ENCODE results near the gene OTX1.

Gene OTX1

GRCh38 chr2:63049970-63050333 lies 678 bp upstream of the OTX1 start:
- peaks cover 14% of the 10 kb centered on the region for H3K36me3 ChIP-seq (ENCODE audit: insufficient read depth, low read length)
- peaks cover 25% of the 10 kb centered on the region for H3K27me3 ChIP-seq (ENCODE audit: insufficient read depth, low read length)
- H3K4me1 ChIP-seq (ENCODE audit: insufficient read depth, low read length): peaks cover 44% of the 10 kb centered on the region
- H3K4me3 ChIP-seq (ENCODE audit: low read length): peak overlapping the region; percentile 59
- H2AFZ ChIP-seq (ENCODE audit: low read depth, low read length): peak overlapping the region; percentile 55
- peaks cover 12% of the 10 kb centered on the region for H3K9me3 ChIP-seq (ENCODE audit: low read length)

DNA sequence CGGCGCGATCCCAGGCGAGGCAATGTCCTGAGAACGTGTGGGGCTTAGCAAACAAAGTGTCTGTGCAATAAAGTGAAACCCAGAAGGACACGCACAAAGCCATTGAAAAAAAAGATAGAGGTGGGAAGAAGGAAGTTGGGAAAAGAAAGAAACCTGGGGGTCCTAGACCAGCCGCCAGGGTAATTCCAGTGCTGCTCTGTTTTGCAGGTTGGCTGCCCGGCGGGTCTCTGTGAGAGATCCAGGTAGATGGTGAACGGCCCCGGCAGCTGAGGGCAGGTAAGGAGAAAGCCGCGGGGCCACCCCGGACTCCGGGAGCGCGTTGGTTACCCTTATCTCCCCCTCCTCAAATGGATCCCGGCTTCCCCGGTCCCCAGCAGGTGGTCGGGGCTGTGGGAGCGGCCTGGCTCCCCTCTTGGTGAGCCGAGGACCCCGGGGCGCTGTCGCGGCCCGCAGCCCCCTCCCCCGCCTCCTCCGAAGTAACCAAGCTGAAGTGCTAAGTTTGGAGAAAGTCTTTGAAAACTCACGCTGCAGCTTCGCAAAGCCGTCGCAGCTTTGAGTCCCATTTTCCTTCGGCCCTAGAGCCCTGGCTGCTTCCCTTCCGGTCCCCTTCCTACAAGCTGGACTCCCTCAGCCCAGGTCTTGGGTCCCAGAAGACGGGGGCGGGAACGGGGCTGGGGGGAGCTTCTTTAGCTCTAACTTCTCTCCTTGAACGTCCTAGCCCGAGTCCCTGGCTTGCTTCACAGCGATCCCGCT lies 588 bp downstream of the OTX1 start:
- H3K4me3 ChIP-seq (ENCODE audit: low read length): peak overlapping the region; percentile 69
- peaks cover 17% of the 10 kb centered on the region for H3K36me3 ChIP-seq (ENCODE audit: insufficient read depth, low read length)
- H3K4me1 ChIP-seq (ENCODE audit: insufficient read depth, low read length): peaks cover 33% of the 10 kb centered on the region
- peak overlapping the region; percentile 58 for H2AFZ ChIP-seq (ENCODE audit: low read depth, low read length)
- H3K9me3 ChIP-seq (ENCODE audit: low read length): peaks cover 23% of the 10 kb centered on the region
- peaks cover 28% of the 10 kb centered on the region for H3K27me3 ChIP-seq (ENCODE audit: insufficient read depth, low read length)

DNA sequence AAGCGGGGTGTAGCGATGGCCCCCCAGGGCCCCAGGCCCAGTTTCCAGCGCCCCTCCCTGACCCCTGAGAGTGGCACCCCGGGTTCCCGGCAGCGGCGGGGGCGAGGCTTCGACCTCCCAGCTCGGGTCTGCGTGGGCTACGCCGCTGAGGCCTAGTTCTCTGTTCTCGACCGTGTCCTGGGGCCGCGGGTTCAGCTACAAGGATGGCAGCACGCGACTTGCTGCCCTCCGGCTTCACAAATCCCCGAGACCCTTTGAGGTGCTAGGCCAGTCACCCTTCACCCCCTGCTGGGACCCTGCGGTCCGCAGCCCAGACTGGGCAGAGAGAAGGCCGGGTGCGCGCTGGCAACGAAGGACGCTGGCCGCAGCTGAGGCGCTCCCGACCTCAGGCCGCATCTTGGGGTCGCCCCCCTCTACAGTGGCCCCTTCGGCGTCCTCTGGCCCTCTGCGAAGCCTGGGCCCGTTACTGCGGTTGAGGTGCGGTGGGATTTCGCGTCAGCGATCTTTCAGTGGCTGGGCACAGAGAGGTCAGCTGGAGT lies 1.2 kb downstream of the OTX1 start:
- peak overlapping the region; percentile 3 for H3K4me3 ChIP-seq (ENCODE audit: low read length)

GRCh38 chr2:63052411-63053080 lies 1.9 kb downstream of the OTX1 start:
- peaks cover 29% of the 10 kb centered on the region for H3K9me3 ChIP-seq (ENCODE audit: low read length)
- no peak overlapping the region for H3K4me3 ChIP-seq (ENCODE audit: low read length)
- H3K4me1 ChIP-seq (ENCODE audit: insufficient read depth, low read length): peaks cover 21% of the 10 kb centered on the region
- H2AFZ ChIP-seq (ENCODE audit: low read depth, low read length): no peak overlapping the region
- H3K27me3 ChIP-seq (ENCODE audit: insufficient read depth, low read length): peaks cover 30% of the 10 kb centered on the region
- H3K36me3 ChIP-seq (ENCODE audit: insufficient read depth, low read length): peaks cover 26% of the 10 kb centered on the region

More for the DNA sequence above, 1.2 kb downstream of the OTX1 start:
- Histone ChIP-seq H2AFZ (ENCODE audit: low read depth, low read length) (peak overlapping the region; percentile 58), H3K9me3 (ENCODE audit: low read length) (peaks cover 29% of the 10 kb centered on the region), H3K36me3 (ENCODE audit: insufficient read depth, low read length) (peaks cover 22% of the 10 kb centered on the region), H3K27me3 (ENCODE audit: insufficient read depth, low read length) (peaks cover 31% of the 10 kb centered on the region), H3K4me1 (ENCODE audit: insufficient read depth, low read length) (peaks cover 28% of the 10 kb centered on the region)

- H3K27me3 ChIP-seq (ENCODE audit: insufficient read depth, low read length): peaks cover 30% of the 10 kb centered on the region
- H3K4me1 ChIP-seq (ENCODE audit: insufficient read depth, low read length): peaks cover 18% of the 10 kb centered on the region
- H3K4me3 ChIP-seq (ENCODE audit: low read length): no peak overlapping the region
- H3K9me3 ChIP-seq (ENCODE audit: low read length): peaks cover 29% of the 10 kb centered on the region
- H3K36me3 ChIP-seq (ENCODE audit: insufficient read depth, low read length): peaks cover 26% of the 10 kb centered on the region
- no peak overlapping the region for H2AFZ ChIP-seq (ENCODE audit: low read depth, low read length)
Observed at GRCh38 chr2:63053081-63053888, 2.7 kb downstream of the OTX1 start.

GRCh38 chr2:63053889-63054602 lies 3.4 kb downstream of the OTX1 start:
- no peak overlapping the region for H3K4me3 ChIP-seq (ENCODE audit: low read length)
- H3K27me3 ChIP-seq (ENCODE audit: insufficient read depth, low read length): peaks cover 36% of the 10 kb centered on the region
- peaks cover 12% of the 10 kb centered on the region for H3K4me1 ChIP-seq (ENCODE audit: insufficient read depth, low read length)
- H2AFZ ChIP-seq (ENCODE audit: low read depth, low read length): no peak overlapping the region
- H3K36me3 ChIP-seq (ENCODE audit: insufficient read depth, low read length): peaks cover 26% of the 10 kb centered on the region
- peaks cover 29% of the 10 kb centered on the region for H3K9me3 ChIP-seq (ENCODE audit: low read length)

- Histone ChIP-seq H2AFZ (ENCODE audit: low read depth, low read length) (no peak overlapping the region), H3K4me1 (ENCODE audit: insufficient read depth, low read length) (peaks cover 4% of the 10 kb centered on the region), H3K4me3 (ENCODE audit: low read length) (no peak overlapping the region), H3K9me3 (ENCODE audit: low read length) (peaks cover 29% of the 10 kb centered on the region), H3K27me3 (ENCODE audit: insufficient read depth, low read length) (peaks cover 43% of the 10 kb centered on the region), H3K36me3 (ENCODE audit: insufficient read depth, low read length) (peaks cover 26% of the 10 kb centered on the region)
Observed at GRCh38 chr2:63054841-63055225, 4.2 kb downstream of the OTX1 start.

GRCh38 chr2:63055226-63056106 lies 4.8 kb downstream of the OTX1 start:
- Histone ChIP-seq H3K4me3 (ENCODE audit: low read length) (no peak overlapping the region), H3K27me3 (ENCODE audit: insufficient read depth, low read length) (peaks cover 49% of the 10 kb centered on the region), H3K4me1 (ENCODE audit: insufficient read depth, low read length) (peaks cover 3% of the 10 kb centered on the region)

GRCh38 chr2:63056107-63057050 lies 5.7 kb downstream of the OTX1 start:
- peaks cover 29% of the 10 kb centered on the region for H3K9me3 ChIP-seq (ENCODE audit: low read length)
- peaks cover 55% of the 10 kb centered on the region for H3K27me3 ChIP-seq (ENCODE audit: insufficient read depth, low read length)
- H3K4me3 ChIP-seq (ENCODE audit: low read length): no peak overlapping the region
- H3K4me1 ChIP-seq (ENCODE audit: insufficient read depth, low read length): peaks cover 3% of the 10 kb centered on the region
- peaks cover 26% of the 10 kb centered on the region for H3K36me3 ChIP-seq (ENCODE audit: insufficient read depth, low read length)
- no peak overlapping the region for H2AFZ ChIP-seq (ENCODE audit: low read depth, low read length)

More at GRCh38 chr2:63055226-63056106, 4.8 kb downstream of the OTX1 start:
- Histone ChIP-seq H3K36me3 (ENCODE audit: insufficient read depth, low read length) (peaks cover 26% of the 10 kb centered on the region), H3K9me3 (ENCODE audit: low read length) (peaks cover 29% of the 10 kb centered on the region), H2AFZ (ENCODE audit: low read depth, low read length) (no peak overlapping the region)

DNA sequence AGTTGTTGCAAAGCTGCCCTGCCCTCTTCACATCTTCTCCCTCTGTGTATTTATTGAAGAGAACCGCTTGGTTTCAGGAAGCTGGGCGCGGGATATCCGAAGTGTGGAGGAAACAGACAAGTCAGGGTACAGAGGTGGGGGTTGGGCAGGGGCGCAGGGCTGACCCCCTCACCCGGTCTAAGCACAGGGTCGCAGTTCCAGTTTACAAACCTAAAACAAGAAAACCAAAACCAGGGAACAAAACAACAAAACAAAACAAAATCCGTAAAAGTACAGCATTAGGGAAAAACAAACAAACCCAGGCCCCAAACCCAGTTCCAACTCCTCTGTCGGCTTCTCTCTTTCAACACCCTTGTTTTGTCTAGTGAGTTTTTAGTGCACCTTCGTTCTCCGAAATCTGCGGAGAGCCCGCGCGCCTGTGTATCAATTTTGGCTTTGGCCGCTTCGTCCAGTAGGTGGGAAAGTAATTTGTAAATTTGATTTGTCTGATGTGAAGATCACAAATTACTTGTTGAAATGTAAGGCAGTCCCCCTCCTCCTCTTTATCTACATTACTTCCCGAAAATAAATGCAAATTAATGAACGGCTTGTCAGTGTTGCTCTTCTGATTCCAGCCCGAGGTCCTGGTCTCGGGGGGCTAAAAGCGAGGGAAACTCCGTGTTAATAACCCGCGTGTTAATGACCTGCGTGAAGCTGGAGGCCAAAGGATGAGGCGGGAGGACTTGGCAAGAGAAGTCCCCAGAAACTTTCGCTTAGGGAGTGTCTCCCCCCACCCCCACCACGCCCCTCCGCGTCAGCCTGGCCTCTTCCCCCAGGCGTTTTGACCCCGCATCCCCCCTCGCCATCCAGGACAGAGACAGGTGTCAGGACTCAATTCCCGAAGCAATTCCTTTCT lies 6.9 kb downstream of the OTX1 start:
- Histone ChIP-seq H3K4me3 (ENCODE audit: low read length) (no peak overlapping the region), H3K27me3 (ENCODE audit: insufficient read depth, low read length) (peaks cover 60% of the 10 kb centered on the region), H2AFZ (ENCODE audit: low read depth, low read length) (no peak overlapping the region), H3K4me1 (ENCODE audit: insufficient read depth, low read length) (peaks cover 3% of the 10 kb centered on the region), H3K36me3 (ENCODE audit: insufficient read depth, low read length) (peaks cover 26% of the 10 kb centered on the region), H3K9me3 (ENCODE audit: low read length) (peaks cover 27% of the 10 kb centered on the region)

Measured in neuron (in vitro differentiated cells).